Keratinocyte (primary cell): ENCODE data around the gene KCNG2. TPM values are rescaled to one million over a fixed set of nuclear protein-coding genes. Genes with fewer than 3 reads are reported as not detected.

Experiments
- DNase-seq: peaks from one replicate; pipeline ENCODE4 v3.0.0-alpha.2; 2011; ENCODE audit warnings: low read depth, missing footprints, low spot score
- FAIRE-seq: peaks from 2 replicates; lab custom pipeline; 2011; peaks lifted over from hg19 to GRCh38; lab: Jason Lieb, UNC
- H2AFZ ChIP-seq: 2 replicates; pipeline ENCODE4 v1.6.0; 2012; ENCODE audit warnings: low read length, control low read depth, inconsistent platforms; ENCODE audit not compliant: control insufficient read depth
- H3K27ac ChIP-seq: 2 replicates; pipeline ENCODE4 v1.5.1; 2011; ENCODE audit warnings: low read length; ENCODE audit not compliant: control insufficient read depth, insufficient read depth
- H3K27me3 ChIP-seq: 3 replicates; pipeline ENCODE4 v1.6.0; 2011; ENCODE audit warnings: low read length; ENCODE audit not compliant: control insufficient read depth, insufficient read depth; ENCODE audit errors: extremely low read depth
- H3K36me3 ChIP-seq, 2 experiments: 2 replicates in 1 of 2; 3 replicates in 1 of 2; pipeline ENCODE4 v1.5.1; 2011; ENCODE audit warnings: low read length in 2 of 2, mild to moderate bottlenecking in 1 of 2; ENCODE audit not compliant: control insufficient read depth in 2 of 2, insufficient read depth in 2 of 2; ENCODE audit errors: extremely low read depth in 1 of 2
- H3K4me1 ChIP-seq: 3 replicates; pipeline ENCODE4 v1.5.1; 2011; ENCODE audit warnings: low read length; ENCODE audit not compliant: control insufficient read depth, insufficient read depth; ENCODE audit errors: extremely low read depth
- H3K4me2 ChIP-seq: 3 replicates; pipeline ENCODE4 v1.6.0; 2011; ENCODE audit warnings: low read depth, low read length; ENCODE audit not compliant: control insufficient read depth, insufficient read depth; ENCODE audit errors: extremely low read depth
- H3K4me3 ChIP-seq, 3 experiments: fragments of 200-600 bp in 1 of 3; sonication (generic) in 1 of 3; 2 replicates in 2 of 3; 3 replicates in 1 of 3; pipeline ENCODE4 v1.5.1; 2011 to 2016; ENCODE audit warnings: low read length in 3 of 3, mild to moderate bottlenecking in 3 of 3, control low read depth in 2 of 3, inconsistent platforms in 1 of 3, low read depth in 1 of 3, mixed read lengths in 1 of 3, mixed run types in 1 of 3, moderate library complexity in 1 of 3; ENCODE audit not compliant: control insufficient read depth in 2 of 3, insufficient read depth in 2 of 3; ENCODE audit errors: extremely low read depth in 1 of 3
- H3K79me2 ChIP-seq: 2 replicates; pipeline ENCODE4 v1.6.0; 2012; ENCODE audit warnings: low read length; ENCODE audit not compliant: control insufficient read depth, insufficient read depth
- H3K9ac ChIP-seq: 3 replicates; pipeline ENCODE4 v1.6.0; 2011; ENCODE audit warnings: low read length; ENCODE audit not compliant: control insufficient read depth, insufficient read depth; ENCODE audit errors: extremely low read depth
- H3K9me1 ChIP-seq: 3 replicates; pipeline ENCODE4 v1.6.0; 2011; ENCODE audit warnings: low read length; ENCODE audit not compliant: control insufficient read depth, insufficient read depth; ENCODE audit errors: extremely low read depth
- H3K9me3 ChIP-seq: 2 replicates; pipeline ENCODE4 v1.5.1; 2012; ENCODE audit warnings: low read depth, low read length; ENCODE audit not compliant: control insufficient read depth
- H4K20me1 ChIP-seq: 3 replicates; pipeline ENCODE4 v1.6.0; 2011; ENCODE audit warnings: low read length; ENCODE audit not compliant: control insufficient read depth, insufficient read depth; ENCODE audit errors: extremely low read depth
- CTCF ChIP-seq, 3 experiments: IDR thresholded peaks in 1 of 3; conservative IDR thresholded peaks in 1 of 3; optimal IDR thresholded peaks in 1 of 3; 2 replicates in 2 of 3; 3 replicates in 1 of 3; pipeline versions ENCODE3 to v1.5.1; 2011; ENCODE audit warnings: low read length in 3 of 3, mild to moderate bottlenecking in 3 of 3, moderate library complexity in 2 of 3, control low read depth in 1 of 3, inconsistent platforms in 1 of 3; ENCODE audit not compliant: insufficient read depth in 2 of 3; ENCODE audit errors: extremely low read depth in 1 of 3
- EZH2 ChIP-seq: IDR thresholded peaks from one replicate; pipeline ENCODE4 v1.6.1; 2012; ENCODE audit warnings: inconsistent platforms, mild to moderate bottlenecking, low read length, moderate library complexity
- dilution Hi-C: fragments of 300-500 bp; cut with MboI; formaldehyde crosslinking; loops from one replicate; pipeline ENCODE4 v1.7.0; 2020; ENCODE audit warnings: low sequenced_read_pairs; ENCODE audit not compliant: extremely low pct_ligation_motif_present
- polyA plus RNA-seq, 5 experiments: library from polyadenylated mRNA; depleted of rRNA in 3 of 5; stranded (reverse) in 3 of 5; stranded (forward) in 1 of 5; unstranded in 1 of 5; fragments of >200 nt; gene quantifications; 1 replicate in 1 of 5; 2 replicates in 3 of 5; 3 replicates in 1 of 5; pipeline versions ENCODE4 v1.2.1 to v1.2.3, GENCODE V29; 2011 to 2012; ENCODE audit warnings: missing spikeins in 2 of 5, low read depth in 1 of 5, low replicate concordance in 1 of 5

Gene KCNG2
- polyA plus RNA-seq, 1 donor (not counting 4 experiments of a cell fraction or from before 2014, with no cell fraction given), result not detected

- Histone ChIP-seq H3K9me3 (peaks cover 4% of the 10 kb centered on the region), H3K4me1 (peaks cover under 1% of the 10 kb centered on the region), H3K9me1 (no peaks in the 10 kb centered on the region), H3K4me2 (no peak overlapping the region), H2AFZ (no peak overlapping the region), H3K4me3 (no peak overlapping the region), H3K79me2 (no peaks in the 10 kb centered on the region), H3K9ac (no peak overlapping the region), H3K36me3 (no peaks in the 10 kb centered on the region), H3K27me3 (peaks cover 41% of the 10 kb centered on the region), H3K27ac (no peak overlapping the region), H4K20me1 (no peaks in the 10 kb centered on the region)
- dilution Hi-C loops, result no loop called here
- DNase-seq (no peak), FAIRE-seq (no peak)
- TF ChIP-seq EZH2, result no peak
- no peak for TF ChIP-seq CTCF (optimal IDR thresholded peaks at IDR 0.05 in 1 of 3, IDR thresholded peaks at IDR 0.05 in 1 of 3, conservative IDR thresholded peaks at IDR 0.05 in 1 of 3; ENCODE audit: extremely low read depth in 1 of 3, insufficient read depth in 2 of 3, low read length in 3 of 3)
These were observed 11.9 kb upstream of the KCNG2 start for GRCh38 chr18:79785831-79786230.

- Histone ChIP-seq H3K79me2 (no peaks in the 10 kb centered on the region), H3K4me1 (peaks cover 5% of the 10 kb centered on the region), H3K9ac (no peak overlapping the region), H3K27me3 (peaks cover 44% of the 10 kb centered on the region), H3K4me2 (no peak overlapping the region), H3K27ac (no peak overlapping the region), H3K9me3 (peaks cover 4% of the 10 kb centered on the region), H3K4me3 (no peak overlapping the region), H2AFZ (no peak overlapping the region), H4K20me1 (peaks cover 2% of the 10 kb centered on the region), H3K36me3 (no peaks in the 10 kb centered on the region), H3K9me1 (no peaks in the 10 kb centered on the region)
- dilution Hi-C loops, result no loop called here
- DNase-seq (no peak), FAIRE-seq (no peak)
- no peak for TF ChIP-seq CTCF (optimal IDR thresholded peaks at IDR 0.05 in 1 of 3, IDR thresholded peaks at IDR 0.05 in 1 of 3, conservative IDR thresholded peaks at IDR 0.05 in 1 of 3; ENCODE audit: extremely low read depth in 1 of 3, insufficient read depth in 2 of 3, low read length in 3 of 3)
- no peak for TF ChIP-seq EZH2
These were observed 11.4 kb upstream of the KCNG2 start for GRCh38 chr18:79786304-79786703.
